HG02852 (cell line): ENCODE results near the gene NKD2.

Experiments
- ATAC-seq: cut with Tn5 transposase; IDR thresholded peaks from one replicate; pipeline ENCODE4 v1.9.1; 2021; ENCODE audit warnings: mild to moderate bottlenecking, moderate library complexity; ENCODE audit not compliant: unreplicated experiment

The NKD2 gene

DNA sequence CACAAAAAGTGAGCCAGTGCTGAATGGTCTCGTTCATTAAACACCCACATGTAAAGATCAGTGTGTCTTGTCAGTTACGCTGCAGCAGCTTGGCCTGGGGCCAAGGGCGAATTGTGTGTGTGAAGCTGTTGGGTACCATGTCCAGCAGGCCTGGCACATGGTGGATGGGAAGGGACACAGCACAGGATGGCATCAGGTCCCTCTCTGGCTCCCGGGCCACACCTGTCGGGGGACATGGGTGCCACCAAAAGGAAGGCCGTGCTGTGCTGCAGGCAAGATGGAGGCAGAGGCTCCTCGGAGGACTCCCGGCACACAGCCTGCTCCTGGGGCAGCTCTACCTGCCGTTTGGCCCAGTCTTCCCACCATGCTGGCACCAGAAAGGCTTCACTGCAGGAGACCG lies 32.0 kb downstream of the NKD2 start:
- no peak for ATAC-seq

GRCh38 chr5:1041225-1042143 lies 32.9 kb downstream of the NKD2 start:
- ATAC-seq, result no peak

DNA sequence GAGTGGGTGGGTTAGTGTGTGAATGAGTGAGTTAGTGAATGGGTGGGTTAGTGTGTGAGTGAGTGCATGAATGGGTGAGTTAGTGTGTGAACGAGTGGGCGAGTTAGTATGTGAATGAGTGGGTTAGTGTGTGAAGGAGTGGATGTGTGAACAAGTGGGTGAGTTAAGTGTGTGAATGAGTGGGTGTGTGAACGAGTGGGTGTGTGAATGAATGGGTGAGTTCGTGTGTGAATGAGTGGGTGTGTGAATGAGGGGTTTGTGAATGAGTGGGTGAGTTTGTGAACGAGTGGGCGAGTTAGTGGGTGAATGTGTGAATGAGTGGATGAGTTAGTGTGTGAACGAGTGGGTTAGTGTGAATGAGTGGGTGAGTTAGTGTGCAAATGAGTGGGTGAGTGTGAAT lies 34.0 kb downstream of the NKD2 start:
- ATAC-seq, result no peak

DNA sequence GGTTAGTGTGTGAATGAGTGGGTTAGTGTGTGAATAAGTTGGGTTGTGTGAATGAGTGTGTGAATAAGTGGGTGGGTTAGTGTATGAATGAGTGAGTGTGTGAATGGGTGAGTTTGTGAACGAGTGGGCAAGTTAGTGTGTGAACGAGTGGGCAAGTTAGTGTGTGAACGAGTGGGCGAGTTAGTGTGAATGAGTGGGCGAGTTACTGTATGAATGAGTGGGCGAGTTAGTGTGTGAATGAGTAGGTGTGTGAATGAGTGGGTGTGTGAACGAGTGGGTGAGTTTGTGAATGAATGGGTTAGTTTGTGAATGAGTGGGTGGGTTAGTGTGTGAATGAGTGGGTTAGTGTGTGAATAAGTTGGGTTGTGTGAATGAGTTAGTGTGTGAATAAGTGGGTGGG lies 34.7 kb downstream of the NKD2 start:
- no peak for ATAC-seq

- no peak for ATAC-seq
Observed at GRCh38 chr5:1044117-1044516, 35.5 kb downstream of the NKD2 start.

GRCh38 chr5:1045960-1046560 lies 37.5 kb downstream of the NKD2 start:
- no peak for ATAC-seq

DNA sequence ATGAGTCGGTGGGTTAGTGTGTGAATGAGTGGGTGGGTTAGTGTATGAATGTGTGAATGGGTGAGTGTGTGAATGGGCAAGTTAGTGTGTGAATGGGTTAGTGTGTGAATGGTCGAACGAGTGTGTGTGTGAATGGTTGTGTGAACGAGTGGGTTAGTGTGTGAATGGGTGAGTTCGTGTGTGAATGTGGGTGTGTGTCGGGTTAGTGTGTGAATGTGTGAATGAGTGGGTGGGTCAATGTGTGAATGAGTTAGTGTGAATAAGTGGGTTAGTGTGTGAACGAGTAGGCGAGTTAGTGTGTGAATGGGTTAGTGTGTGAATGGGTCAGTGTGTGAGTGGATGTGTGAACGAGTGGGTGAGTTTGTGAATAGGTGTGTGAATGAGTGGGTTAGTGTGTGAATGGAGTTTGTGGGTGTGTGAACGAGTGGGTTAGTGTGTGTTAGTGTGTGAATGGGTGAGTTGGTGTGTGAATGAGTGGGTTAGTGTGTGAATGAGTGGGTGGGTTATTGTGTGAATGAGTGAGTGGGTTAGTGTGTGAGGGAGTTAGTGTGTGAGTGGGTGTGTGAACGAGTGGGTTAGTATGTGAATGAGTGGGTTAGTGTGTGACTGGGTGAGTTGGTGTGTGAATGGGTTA lies 38.8 kb downstream of the NKD2 start:
- no peak for ATAC-seq

- no peak for ATAC-seq
Observed at GRCh38 chr5:1048162-1048721, 39.6 kb downstream of the NKD2 start.

- no peak for ATAC-seq
Observed at GRCh38 chr5:1048861-1049838, 40.5 kb downstream of the NKD2 start.

DNA sequence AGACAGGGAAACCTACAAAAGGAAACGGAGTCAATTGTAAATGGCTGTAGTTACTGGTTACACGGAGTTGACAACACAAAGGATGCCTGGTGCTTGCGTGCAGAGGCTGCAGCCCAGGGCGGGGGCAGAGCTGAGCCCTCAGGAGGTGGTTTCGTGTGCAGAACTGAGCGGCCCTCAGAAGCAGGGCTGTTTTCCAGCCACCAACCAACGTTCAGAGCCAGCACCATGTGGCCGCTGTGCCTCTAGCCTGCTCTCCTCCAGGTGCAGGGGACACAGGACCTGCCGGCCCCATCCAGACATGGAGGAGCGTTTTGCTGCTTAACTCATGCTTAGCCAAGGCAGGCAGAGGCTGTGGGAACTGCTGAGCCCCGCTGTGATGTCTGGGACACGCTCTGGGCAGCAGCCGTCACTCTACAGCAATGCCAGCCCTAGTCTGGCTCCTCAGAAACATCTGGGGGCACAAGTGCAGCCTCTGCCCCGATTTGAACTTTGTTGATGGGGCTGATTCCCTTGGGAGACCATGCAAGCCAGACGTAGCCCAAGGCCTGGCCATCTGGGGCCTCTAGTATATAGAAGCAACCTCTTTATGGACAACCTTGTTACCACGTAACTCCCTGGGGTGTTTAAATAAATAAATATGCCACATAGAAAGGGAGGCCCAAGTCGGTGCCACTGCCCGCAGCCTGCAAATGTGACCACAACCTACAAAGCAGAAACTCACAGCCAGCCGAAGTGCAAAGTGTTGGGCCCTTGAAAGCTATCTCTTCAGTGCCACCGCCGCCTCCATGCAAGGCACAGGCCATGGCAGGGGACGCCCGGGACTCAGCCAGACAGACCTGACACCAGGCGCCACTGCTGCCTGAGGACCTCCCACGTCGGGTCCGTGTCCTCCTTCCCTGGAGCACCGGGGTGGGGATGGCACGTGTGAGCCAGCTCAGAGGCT lies 42.1 kb downstream of the NKD2 start:
- no peak for ATAC-seq

GRCh38 chr5:1051366-1051720 lies 42.7 kb downstream of the NKD2 start:
- no peak for ATAC-seq

GRCh38 chr5:1052076-1052475 lies 43.5 kb downstream of the NKD2 start:
- no peak for ATAC-seq

GRCh38 chr5:1052641-1053390 lies 44.2 kb downstream of the NKD2 start:
- no peak for ATAC-seq

- ATAC-seq, result no peak
Observed at GRCh38 chr5:1053391-1054017, 44.9 kb downstream of the NKD2 start.

DNA sequence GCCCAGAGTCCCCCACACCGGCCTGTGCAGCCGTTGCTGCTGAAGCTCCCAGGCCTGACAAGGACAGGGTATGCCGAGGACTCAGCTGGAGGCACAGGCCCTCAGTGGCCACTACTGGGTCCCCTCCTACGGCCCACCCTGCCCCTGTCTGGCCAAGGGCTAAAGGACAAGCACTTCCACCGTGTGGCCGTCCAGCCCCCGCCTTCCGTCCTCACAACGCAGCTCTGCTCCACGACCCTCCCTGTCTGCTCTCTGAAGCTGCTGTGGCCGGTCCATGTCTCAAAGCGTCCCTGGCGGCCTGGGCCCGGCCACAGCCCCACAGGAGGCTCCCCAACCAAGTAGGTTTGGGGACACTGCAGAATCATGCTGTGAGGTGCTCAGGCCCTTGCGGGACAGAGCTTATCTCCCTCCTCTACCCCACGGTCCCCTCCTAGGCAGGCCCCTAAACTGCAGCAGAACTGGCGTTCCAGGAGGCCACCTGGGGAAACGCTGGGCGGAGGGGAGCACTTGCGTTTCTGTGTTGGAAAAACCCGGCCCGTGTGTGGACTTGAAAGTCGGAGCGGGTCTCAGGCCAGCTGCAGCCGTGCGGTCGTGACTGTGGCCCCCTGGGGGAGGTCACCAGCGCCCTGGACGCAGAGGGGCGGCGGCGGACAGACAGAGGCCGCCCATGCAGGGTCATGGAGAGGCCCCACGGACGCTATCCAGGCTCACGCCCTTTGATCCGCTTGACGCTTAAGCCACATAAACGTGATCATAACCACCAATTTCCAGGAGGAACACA lies 45.6 kb downstream of the NKD2 start:
- no peak for ATAC-seq

DNA sequence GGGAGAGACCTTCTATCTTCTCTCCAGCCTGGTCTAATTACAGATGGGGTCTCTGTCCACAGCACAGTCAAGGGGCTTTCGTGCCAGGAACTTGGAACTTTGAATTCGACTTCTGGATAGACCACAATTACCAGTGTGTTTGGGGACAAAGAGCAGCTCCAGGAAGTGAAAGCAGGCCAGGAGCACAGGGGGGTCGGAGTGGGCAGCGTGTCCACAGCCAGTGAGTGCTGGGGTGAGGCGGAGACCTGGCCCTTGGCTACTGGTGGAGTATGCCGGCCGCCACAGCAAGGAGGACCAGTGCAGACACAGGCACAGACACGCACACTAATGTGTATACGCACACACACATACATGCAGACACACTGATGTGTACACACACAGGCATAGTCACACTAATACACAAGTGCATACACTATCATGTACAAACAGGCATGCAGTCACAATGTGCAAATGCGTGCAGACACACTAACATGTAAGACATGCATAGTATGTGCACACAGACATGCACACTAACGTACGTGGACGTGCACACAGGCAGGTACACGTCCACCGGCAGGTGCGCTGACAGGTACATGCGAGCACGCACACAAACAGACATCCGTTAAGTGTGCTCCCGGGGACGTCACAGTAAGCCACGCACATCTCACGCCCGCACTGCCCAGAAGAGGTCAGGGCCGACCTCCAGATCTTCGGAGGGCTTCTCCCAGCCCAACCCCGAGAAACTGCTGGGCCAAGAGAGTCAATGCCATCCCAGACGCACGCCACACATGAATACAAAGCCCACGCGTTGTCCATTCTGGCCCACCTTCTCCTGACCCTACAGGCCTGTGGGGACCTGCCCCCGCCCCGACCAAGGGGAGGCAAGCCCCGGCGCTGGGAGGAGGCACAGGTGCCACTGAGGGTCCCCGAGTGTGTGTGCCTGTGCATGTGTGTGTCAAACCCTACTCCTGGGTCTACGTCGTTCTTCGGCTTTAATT lies 46.5 kb downstream of the NKD2 start:
- no peak for ATAC-seq
